NCI-H2029 treated with DMSO at 0.1 percent for 48 hours (cell line): ENCODE results near the gene QARS1.

Experiments
- DNase-seq: peaks from one replicate; lab custom pipeline; 2025; lab: John Stamatoyannopoulos, UW

QARS1 gene

GRCh38 chr3:49104427-49105291 is at the start of gene QARS1:
QARS1 (minus strand) TSS chr3:49104757; CDS start chr3:49104733, 24 bp downstream.
- peak; percentile 70 for DNase-seq

GRCh38 chr3:49153349-49153912 is 48.9 kb upstream of the QARS1 start:
- DNase-seq = no peak

- no peak for DNase-seq
Measured at GRCh38 chr3:49151610-49152009, 47.1 kb upstream of the QARS1 start.

- DNase-seq = no peak
Measured at GRCh38 chr3:49148159-49148558, 43.6 kb upstream of the QARS1 start.

- no peak for DNase-seq
Measured at GRCh38 chr3:49140080-49140479, 35.5 kb upstream of the QARS1 start.

- DNase-seq = no peak
Measured at GRCh38 chr3:49135499-49135898, 30.9 kb upstream of the QARS1 start.

GRCh38 chr3:49134471-49135265 is 30.1 kb upstream of the QARS1 start:
- no peak for DNase-seq

- no peak for DNase-seq
Measured at GRCh38 chr3:49133226-49133951, 28.8 kb upstream of the QARS1 start.

- no peak for DNase-seq
Measured at GRCh38 chr3:49132437-49133225, 28.1 kb upstream of the QARS1 start, which contains the start of gene LAMB2. LAMB2 (minus strand) TSS chr3:49133050; CDS start chr3:49132867, 183 bp downstream.

GRCh38 chr3:49132073-49132436 is 27.5 kb upstream of the QARS1 start:
- DNase-seq = no peak

GRCh38 chr3:49131576-49131975 is 27.0 kb upstream of the QARS1 start:
- DNase-seq = no peak

- no peak for DNase-seq
Measured at GRCh38 chr3:49131040-49131439, 26.5 kb upstream of the QARS1 start.

GRCh38 chr3:49124991-49125670 is 20.6 kb upstream of the QARS1 start:
- DNase-seq = no peak

- no peak for DNase-seq
Measured at GRCh38 chr3:49124203-49124602, 19.6 kb upstream of the QARS1 start.

GRCh38 chr3:49123687-49124086 is 19.1 kb upstream of the QARS1 start:
- DNase-seq = no peak

GRCh38 chr3:49122886-49123545 is 18.5 kb upstream of the QARS1 start:
- no peak for DNase-seq

GRCh38 chr3:49122451-49122850 is 17.9 kb upstream of the QARS1 start:
- DNase-seq = no peak

GRCh38 chr3:49122022-49122421 is 17.5 kb upstream of the QARS1 start:
- no peak for DNase-seq

- no peak for DNase-seq
Measured at GRCh38 chr3:49121132-49121736, 16.7 kb upstream of the QARS1 start.
